Activated CD4-positive, alpha-beta memory T cell treated with anti-CD3 and anti-CD28 coated beads for 36 hours (primary cell): Measurements from ENCODE around the gene MAPK4. TPM values are rescaled to one million over a fixed set of nuclear protein-coding genes. Genes with fewer than 3 reads are reported as not detected.

Experiments
- CTCF ChIA-PET: fragments of 350-600 bp; sonication (Branson Sonifier 250); formaldehyde crosslinking; loops from one replicate; lab custom pipeline; 2021; ENCODE audit warnings: antibody characterized with exemption, inconsistent platforms; lab: Charles Lee
- POLR2A ChIA-PET: fragments of 350-600 bp; sonication (Branson Sonifier 250); formaldehyde crosslinking; loops from one replicate; lab custom pipeline; 2021; ENCODE audit warnings: antibody characterized with exemption; lab: Charles Lee
- DNase-seq: peaks from one replicate; pipeline ENCODE4 v3.0.0-alpha.2; 2020
- H3K27ac Mint-ChIP-seq: one replicate; pipeline ENCODE4 v1.8.0; 2021; ENCODE audit warnings: mixed read lengths
- H3K27me3 Mint-ChIP-seq: one replicate; pipeline ENCODE4 v1.8.0; 2021; ENCODE audit warnings: mixed read lengths
- H3K36me3 Mint-ChIP-seq: one replicate; pipeline ENCODE4 v1.8.0; 2021; ENCODE audit warnings: mixed read lengths
- H3K4me1 Mint-ChIP-seq: one replicate; pipeline ENCODE4 v1.8.0; 2021; ENCODE audit warnings: low read depth, mixed read lengths
- H3K4me3 Mint-ChIP-seq: one replicate; pipeline ENCODE4 v1.8.0; 2021; ENCODE audit warnings: mild to moderate bottlenecking, mixed read lengths
- H3K9me3 Mint-ChIP-seq: one replicate; pipeline ENCODE4 v1.8.0; 2021; ENCODE audit warnings: mixed read lengths
- intact Hi-C: fragments of 100-400 bp; cut with micrococcal nuclease; formaldehyde crosslinking; loops from one replicate; pipeline ENCODE4 v1.15.1; 2023
- total RNA-seq, 2 experiments: library from RNA; stranded (reverse); gene quantifications; one replicate each; pipeline ENCODE4 v1.2.3, GENCODE V29; 2021

MAPK4 gene
- total RNA-seq, 2 experiments from 2014 or later, result not detected

DNA sequence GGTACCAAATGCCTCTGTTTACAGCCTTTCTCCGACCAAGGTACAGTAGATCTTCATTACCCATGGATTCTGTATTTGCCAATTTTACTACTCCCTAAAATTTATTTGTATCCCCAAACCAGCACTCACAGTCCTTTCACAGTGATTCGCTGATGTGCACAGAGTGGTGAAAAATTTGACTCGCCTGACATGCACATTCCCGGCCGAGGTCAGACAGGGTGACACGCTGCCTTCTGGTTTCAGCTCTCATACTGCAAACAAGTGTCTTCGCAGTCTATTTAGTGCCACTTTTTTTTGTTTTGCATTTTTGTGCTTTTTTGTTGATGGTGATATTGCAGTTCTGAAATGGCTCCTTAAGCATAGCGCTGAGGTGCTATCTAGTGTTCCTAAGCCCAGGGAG, 71.0 kb downstream of the MAPK4 start:
- Mint-ChIP-seq H3K9me3 (no peaks in the 10 kb centered on the region), H3K4me3 (no peak overlapping the region), H3K36me3 (no peaks in the 10 kb centered on the region), H3K27me3 (no peaks in the 10 kb centered on the region), H3K4me1 (no peaks in the 10 kb centered on the region), H3K27ac (no peak overlapping the region)
- DNase-seq, result no peak
- CTCF ChIA-PET, result no interaction called here
- intact Hi-C loops, result no loop called here
- POLR2A ChIA-PET, result no interaction called here

DNA sequence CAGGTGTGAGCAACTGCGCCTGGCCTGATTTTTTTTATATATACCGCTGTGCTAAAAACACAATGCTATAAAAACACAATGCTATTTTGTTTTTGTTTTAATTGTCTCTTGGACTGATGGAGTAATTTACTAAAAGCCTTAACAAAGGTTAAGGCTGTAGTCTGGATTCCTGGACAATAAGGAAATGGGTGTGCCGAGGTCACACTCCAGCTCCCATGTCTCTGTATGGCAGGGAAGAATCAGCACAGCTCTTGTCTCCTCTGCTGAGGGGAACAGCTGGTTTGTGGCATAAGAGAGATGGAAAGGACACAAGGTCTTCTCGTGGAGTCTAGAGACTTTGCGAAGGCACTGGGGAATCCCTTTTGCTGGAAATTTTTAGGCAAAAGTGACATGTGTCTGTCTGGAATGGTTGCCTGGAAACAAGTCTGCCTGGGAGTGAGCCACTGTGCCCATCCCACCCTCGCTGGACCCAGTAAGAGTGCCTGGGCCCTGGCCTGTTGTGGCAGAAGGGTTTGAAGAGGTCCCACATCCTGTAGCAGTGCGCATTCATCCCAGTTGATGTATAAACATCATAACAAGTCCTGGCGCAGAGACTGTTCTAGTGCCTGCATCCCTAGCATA, 73.1 kb downstream of the MAPK4 start:
- DNase-seq, result no peak
- Mint-ChIP-seq H3K27me3 (no peaks in the 10 kb centered on the region), H3K9me3 (no peaks in the 10 kb centered on the region), H3K4me1 (no peaks in the 10 kb centered on the region), H3K36me3 (no peaks in the 10 kb centered on the region), H3K4me3 (no peak overlapping the region), H3K27ac (no peak overlapping the region)
- intact Hi-C loops, result no loop called here
- ChIA-PET POLR2A (no interaction called here), CTCF (no interaction called here)

DNA sequence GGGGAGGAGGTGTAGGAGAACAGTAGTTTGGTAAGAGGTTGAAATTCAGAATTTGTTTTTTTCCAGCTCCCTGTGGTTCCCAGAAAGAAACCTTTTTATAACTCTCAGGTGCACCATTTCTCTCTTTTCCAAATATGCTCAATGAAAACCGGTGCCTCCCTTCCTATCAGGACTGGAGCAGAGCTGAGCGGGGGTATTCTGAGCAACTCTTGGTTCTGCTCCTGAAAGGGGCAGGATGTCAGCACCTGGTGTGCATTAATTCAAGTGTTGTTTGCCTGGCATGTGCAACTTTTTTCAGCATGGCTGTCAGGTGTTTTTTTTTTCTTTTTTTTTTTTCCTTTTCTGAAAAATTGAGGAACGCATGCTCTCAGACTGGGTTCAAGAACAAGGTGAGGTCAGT, 74.1 kb downstream of the MAPK4 start:
- Mint-ChIP-seq H3K27ac (no peak overlapping the region), H3K9me3 (no peaks in the 10 kb centered on the region), H3K4me3 (no peak overlapping the region), H3K36me3 (no peaks in the 10 kb centered on the region), H3K4me1 (no peaks in the 10 kb centered on the region), H3K27me3 (no peaks in the 10 kb centered on the region)
- ChIA-PET POLR2A (no interaction called here), CTCF (no interaction called here)
- DNase-seq, result no peak
- intact Hi-C loops, result no loop called here

DNA sequence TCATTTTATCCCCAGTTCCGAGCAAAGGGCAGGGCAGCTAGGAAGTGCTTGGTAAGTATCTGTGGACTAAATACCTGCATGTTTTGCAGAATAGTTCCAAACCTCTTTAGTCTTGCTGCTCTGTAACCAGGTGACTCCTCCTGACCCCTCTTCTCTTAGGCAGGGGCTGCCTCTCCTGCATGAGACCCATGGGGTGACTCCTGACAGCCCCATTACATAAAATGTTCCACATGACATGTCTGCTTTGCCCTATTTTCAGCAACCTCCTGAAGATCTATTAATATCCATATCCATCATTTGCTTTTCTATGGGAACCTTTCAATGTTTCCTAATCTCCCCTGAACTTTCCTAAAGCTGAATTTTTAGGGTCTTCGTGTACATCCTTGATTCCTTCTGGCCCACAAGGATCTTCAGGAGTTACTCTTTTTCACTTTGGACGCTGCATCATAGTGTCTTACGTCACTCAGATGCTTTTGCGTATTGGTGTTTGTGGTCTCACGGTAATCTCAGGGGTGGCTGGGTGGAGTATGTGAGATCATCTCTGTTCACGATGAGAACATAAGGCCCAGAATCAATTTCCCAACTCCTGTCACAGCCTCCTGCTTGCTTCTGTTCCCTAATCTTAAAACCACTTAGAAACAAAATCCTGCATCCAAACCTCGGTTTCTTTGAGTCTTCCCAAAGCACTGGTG, 76.6 kb downstream of the MAPK4 start:
- Mint-ChIP-seq H3K27ac (no peak overlapping the region), H3K9me3 (no peaks in the 10 kb centered on the region), H3K27me3 (no peaks in the 10 kb centered on the region), H3K4me3 (no peak overlapping the region), H3K4me1 (no peaks in the 10 kb centered on the region), H3K36me3 (no peaks in the 10 kb centered on the region)
- ChIA-PET CTCF (no interaction called here), POLR2A (no interaction called here)
- intact Hi-C loops, result no loop called here
- DNase-seq, result no peak

DNA sequence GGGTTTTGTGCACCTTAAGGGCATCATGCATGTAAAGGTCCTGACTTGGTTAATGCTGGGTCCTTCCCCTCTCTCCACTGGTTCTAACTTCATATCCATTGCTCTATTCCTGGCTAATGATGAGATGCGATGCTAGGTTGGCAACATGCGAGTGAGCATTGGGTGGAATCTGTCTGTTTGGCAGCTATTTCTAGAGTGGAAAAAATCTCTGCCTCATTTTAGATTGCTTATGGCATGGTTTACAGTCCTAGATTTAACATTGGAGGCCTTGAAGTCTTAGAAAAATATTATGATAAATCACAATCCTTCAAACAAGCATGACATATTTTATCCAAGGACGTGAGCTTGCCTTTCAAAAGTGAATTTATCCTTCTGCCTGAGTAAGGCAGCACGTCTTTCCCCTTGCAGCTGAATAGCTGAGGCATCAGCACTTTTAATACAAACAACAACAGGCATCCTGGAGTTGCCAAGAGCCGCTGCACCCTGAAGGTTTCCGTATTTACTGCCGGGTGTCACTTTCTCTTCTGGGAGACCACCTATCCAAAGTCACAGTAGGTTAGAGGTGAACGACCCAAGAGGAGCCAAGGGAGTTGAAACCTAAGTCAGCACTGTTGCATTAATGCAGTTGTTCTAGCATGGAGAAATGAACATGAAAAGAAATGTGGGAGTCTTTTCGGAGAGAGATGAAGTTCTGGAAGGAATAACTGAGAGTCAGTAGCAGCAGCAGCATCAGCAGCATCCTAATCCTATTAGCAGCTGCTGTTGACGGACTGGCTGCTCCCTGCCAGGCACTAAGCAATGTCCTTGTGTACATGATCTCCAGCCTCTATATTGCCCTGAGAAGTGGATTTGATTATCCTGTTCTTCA, 78.4 kb downstream of the MAPK4 start:
- Mint-ChIP-seq H3K27ac (no peak overlapping the region), H3K36me3 (no peaks in the 10 kb centered on the region), H3K4me1 (no peaks in the 10 kb centered on the region), H3K27me3 (no peaks in the 10 kb centered on the region), H3K9me3 (no peaks in the 10 kb centered on the region), H3K4me3 (no peak overlapping the region)
- POLR2A ChIA-PET, result no interaction called here
- CTCF ChIA-PET, result no interaction called here
- no peak for DNase-seq
- intact Hi-C loops, result no loop called here

DNA sequence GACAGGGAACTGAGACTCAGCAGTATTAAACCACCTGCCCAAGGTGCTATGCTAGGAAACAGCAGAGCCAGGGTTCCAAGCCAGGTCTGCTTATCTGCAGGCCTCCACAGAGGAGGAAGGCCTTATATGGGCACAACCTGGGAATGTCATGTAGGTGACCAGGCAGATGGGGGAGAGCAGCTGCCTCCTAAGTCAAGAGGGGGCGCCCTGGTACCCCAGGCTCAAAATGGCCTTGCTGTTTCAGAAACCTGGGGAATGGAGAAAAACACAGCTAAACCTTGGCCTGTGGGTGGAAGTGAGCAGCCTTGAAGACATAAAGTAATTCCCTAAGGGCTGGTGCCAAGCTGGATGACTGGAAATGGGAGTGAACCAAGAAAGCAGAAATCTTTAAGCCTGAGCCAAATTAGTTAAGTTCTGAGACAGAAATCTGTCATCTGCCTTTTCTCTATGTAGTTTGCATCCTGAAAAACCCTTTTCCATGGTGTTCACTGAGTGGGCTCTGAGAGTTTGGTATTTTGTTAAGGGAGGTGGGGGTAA, 79.1 kb downstream of the MAPK4 start:
- Mint-ChIP-seq H3K27ac (no peak overlapping the region), H3K9me3 (no peaks in the 10 kb centered on the region), H3K27me3 (no peaks in the 10 kb centered on the region), H3K4me3 (no peak overlapping the region), H3K36me3 (no peaks in the 10 kb centered on the region), H3K4me1 (no peaks in the 10 kb centered on the region)
- CTCF ChIA-PET, result no interaction called here
- POLR2A ChIA-PET, result no interaction called here
- no peak for DNase-seq
- intact Hi-C loops, result no loop called here

DNA sequence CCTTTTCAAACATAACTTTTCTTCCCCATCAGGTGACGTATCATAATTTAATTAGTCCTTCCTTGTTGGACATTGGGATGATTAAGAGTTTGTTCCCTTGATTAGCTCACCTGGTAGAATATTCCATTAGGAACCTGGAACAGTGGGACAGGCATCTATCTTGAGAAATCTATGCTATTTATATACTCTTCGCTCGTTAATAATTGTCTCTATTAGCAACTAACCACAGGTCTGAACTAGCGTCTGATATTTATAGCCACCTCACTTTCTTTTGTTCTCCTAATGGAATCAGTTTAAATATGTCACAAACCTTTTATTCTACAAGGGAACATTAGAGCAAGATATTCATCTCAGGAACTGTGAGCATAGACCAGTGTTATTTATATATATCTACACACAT, 79.8 kb downstream of the MAPK4 start:
- POLR2A ChIA-PET, result no interaction called here
- CTCF ChIA-PET, result no interaction called here
- Mint-ChIP-seq H3K36me3 (no peaks in the 10 kb centered on the region), H3K4me1 (no peaks in the 10 kb centered on the region), H3K4me3 (no peak overlapping the region), H3K9me3 (no peaks in the 10 kb centered on the region), H3K27ac (no peak overlapping the region), H3K27me3 (no peaks in the 10 kb centered on the region)
- intact Hi-C loops, result no loop called here
- no peak for DNase-seq

DNA sequence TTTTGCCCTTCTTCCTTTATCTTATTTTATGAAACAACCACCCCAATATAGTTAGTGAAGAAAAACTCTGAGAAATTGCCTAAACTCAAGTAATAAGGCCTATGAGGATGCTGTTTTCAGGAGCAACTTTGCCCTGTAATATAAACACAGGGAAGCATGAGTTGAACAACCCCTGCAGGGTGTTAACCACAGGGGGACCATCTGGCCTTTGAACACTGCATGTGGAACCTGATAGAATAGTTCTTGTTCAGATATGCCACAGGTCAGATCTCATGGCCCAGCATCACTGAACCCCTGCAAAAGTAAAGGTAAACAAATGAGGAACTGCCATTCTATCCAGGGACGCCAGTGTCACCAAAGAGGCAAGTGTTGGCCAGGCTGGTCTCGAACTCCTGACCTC, 82.6 kb downstream of the MAPK4 start:
- intact Hi-C loops, result no loop called here
- no peaks in the 10 kb centered on the region for H3K27me3 Mint-ChIP-seq
- H3K4me3 Mint-ChIP-seq, result no peak overlapping the region
- CTCF ChIA-PET, result no interaction called here
- no peak overlapping the region for H3K27ac Mint-ChIP-seq
- no peak for DNase-seq
- no peaks in the 10 kb centered on the region for H3K36me3 Mint-ChIP-seq
- H3K4me1 Mint-ChIP-seq, result no peaks in the 10 kb centered on the region
- no peaks in the 10 kb centered on the region for H3K9me3 Mint-ChIP-seq
- POLR2A ChIA-PET, result no interaction called here

DNA sequence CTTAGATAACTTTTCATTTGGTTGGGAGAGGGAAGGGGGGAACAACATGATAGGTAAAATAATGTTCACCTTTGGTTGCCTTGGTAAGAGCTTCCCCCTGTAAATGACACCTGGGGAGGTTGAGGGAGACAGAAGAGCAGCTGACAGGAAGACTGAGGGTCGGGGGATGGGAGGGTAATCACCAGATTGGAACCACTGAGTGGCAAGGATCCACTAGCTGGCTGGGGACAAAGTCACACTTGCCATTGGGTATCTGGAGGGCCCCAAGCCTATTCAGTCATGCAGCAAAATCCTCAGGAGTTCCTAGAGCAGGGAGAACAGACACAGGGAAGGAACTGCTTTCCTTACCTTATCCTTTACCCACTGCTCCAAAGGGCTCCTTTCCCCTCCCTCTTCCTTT, 84.3 kb downstream of the MAPK4 start:
- ChIA-PET POLR2A (no interaction called here), CTCF (no interaction called here)
- no peak for DNase-seq
- Mint-ChIP-seq H3K9me3 (no peaks in the 10 kb centered on the region), H3K4me3 (no peak overlapping the region), H3K36me3 (no peaks in the 10 kb centered on the region), H3K27ac (no peak overlapping the region), H3K4me1 (no peaks in the 10 kb centered on the region), H3K27me3 (no peaks in the 10 kb centered on the region)
- intact Hi-C loops, result no loop called here

DNA sequence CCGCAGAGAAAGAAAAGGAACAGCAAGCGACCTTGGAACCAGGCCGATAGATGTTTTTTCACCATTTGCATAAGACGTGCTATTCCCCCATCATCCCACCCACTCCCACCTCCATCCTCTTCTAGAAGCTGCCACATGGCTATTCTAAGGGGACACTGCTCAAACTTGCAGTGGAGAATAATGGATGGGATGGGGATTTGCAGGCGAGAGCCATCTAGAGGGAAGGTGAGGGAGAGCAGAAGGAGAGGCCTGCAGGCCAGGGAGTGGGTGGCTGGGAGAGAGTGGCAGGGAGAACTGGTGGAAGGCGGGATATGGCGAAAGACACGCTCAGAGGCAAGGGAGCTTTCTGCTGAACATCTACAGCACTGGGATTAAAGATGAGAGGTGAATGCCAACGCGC, 84.9 kb downstream of the MAPK4 start:
- DNase-seq, result no peak
- Mint-ChIP-seq H3K4me1 (no peaks in the 10 kb centered on the region), H3K27ac (no peak overlapping the region), H3K36me3 (no peaks in the 10 kb centered on the region), H3K9me3 (no peaks in the 10 kb centered on the region), H3K4me3 (no peak overlapping the region), H3K27me3 (peaks cover 3% of the 10 kb centered on the region)
- CTCF ChIA-PET, result no interaction called here
- intact Hi-C loops, result no loop called here
- POLR2A ChIA-PET, result no interaction called here

DNA sequence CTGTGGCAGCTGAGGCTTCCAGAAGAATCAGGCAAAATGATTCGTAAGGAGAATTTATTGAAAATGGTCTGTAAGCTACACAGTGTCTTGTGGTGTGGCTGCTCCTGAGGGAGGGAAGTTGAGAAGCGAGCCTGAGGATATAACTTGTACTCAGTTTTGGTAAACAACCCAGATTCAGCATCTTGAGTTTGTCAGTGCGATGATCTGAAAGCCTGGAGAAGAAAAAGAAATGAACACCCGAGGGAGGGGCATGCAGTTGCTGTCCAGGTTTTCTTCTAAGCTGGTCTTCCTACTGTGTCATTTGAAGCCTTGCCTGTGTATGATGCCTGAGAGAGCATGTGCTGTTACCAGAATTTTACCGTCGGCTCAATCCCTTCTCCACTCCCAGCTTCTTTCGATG, 87.3 kb downstream of the MAPK4 start:
- ChIA-PET CTCF (no interaction called here), POLR2A (no interaction called here)
- H3K27ac Mint-ChIP-seq, result no peak overlapping the region
- no peak overlapping the region for H3K4me3 Mint-ChIP-seq
- no peaks in the 10 kb centered on the region for H3K9me3 Mint-ChIP-seq
- no peaks in the 10 kb centered on the region for H3K36me3 Mint-ChIP-seq
- no peak for DNase-seq
- H3K4me1 Mint-ChIP-seq, result no peaks in the 10 kb centered on the region
- peaks cover 5% of the 10 kb centered on the region for H3K27me3 Mint-ChIP-seq
- intact Hi-C loops, result no loop called here

DNA sequence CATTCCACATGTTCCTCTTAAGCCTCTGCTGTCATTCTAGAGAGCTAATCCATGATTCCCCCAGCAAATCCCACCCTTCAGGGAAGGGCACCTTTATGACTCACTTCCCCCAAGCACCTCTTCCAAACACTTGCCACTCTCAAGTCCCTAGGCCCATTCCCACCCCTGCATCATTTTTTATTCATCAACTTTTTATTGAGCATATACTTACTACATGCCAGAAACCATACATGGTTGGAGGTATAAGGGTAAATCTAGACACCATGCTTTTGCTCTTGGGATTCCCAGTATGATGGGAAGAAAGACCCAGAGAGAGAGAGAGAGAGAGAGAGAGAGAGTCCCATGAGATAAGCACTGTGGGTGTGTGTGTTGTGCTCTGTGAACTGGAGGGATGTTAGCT, 87.9 kb downstream of the MAPK4 start:
- no peak for DNase-seq
- H3K27ac Mint-ChIP-seq, result no peak overlapping the region
- peaks cover 5% of the 10 kb centered on the region for H3K27me3 Mint-ChIP-seq
- H3K4me1 Mint-ChIP-seq, result no peaks in the 10 kb centered on the region
- intact Hi-C loops, result no loop called here
- CTCF ChIA-PET, result no interaction called here
- H3K36me3 Mint-ChIP-seq, result no peaks in the 10 kb centered on the region
- POLR2A ChIA-PET, result no interaction called here
- no peak overlapping the region for H3K4me3 Mint-ChIP-seq
- no peaks in the 10 kb centered on the region for H3K9me3 Mint-ChIP-seq
